Effector CD4-positive, alpha-beta T cell (primary cell): ENCODE measurements around the gene POT1.
"Not testable (repeated sequence)": the region's sequence is repeated elsewhere in the genome, so short reads cannot be mapped to it uniquely, and the experiment has no call there.

Experiments used
- DNase-seq: peaks from one replicate; pipeline ENCODE4 v3.0.0-alpha.2; 2020
- total RNA-seq: gene quantifications from one replicate; lab custom pipeline; 2026; lab: John Stamatoyannopoulos, UW

POT1 gene, protein sequence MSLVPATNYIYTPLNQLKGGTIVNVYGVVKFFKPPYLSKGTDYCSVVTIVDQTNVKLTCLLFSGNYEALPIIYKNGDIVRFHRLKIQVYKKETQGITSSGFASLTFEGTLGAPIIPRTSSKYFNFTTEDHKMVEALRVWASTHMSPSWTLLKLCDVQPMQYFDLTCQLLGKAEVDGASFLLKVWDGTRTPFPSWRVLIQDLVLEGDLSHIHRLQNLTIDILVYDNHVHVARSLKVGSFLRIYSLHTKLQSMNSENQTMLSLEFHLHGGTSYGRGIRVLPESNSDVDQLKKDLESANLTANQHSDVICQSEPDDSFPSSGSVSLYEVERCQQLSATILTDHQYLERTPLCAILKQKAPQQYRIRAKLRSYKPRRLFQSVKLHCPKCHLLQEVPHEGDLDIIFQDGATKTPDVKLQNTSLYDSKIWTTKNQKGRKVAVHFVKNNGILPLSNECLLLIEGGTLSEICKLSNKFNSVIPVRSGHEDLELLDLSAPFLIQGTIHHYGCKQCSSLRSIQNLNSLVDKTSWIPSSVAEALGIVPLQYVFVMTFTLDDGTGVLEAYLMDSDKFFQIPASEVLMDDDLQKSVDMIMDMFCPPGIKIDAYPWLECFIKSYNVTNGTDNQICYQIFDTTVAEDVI
- 31.9 reads per million, percentile 58 among the genes with 10 or more reads in this experiment for total RNA-seq

DNA sequence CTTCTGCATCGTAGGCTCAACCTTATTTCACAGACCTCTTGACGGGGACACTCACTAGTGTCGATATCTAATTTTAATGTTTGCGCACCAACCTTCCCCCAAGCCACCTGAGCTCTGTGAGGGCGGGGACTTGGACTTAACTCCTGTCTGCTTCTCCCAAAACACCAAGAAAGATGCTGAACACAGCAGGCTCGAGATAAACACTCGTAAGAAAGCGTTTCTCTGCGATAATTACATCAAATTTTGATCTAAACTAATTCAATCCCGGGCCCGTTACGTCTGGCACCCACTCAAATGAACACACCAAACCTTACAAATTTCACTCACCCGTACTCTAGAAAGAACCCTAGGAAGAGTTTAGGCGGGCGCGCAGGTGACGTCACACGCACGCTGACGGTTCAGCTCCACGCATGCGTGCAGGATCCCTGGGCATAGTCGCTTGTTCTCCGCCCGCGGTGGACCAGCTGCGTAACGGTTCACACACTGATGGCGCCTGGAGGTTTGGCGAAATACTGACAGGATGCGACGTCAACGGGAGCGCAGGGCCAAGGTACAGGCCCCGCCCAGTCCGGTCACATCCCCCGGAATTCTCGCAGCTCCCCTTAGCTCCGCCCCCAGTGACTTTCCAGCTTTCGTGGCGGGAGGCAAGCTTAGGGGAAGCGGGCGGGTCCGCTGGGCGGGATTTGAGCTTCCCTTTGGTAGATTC, at the start of gene POT1:
Gene POT1, minus strand, starts transcription at position 359 of the 706 bp plus-strand sequence. CDS start 32,652 bp downstream, outside the sequence.
- DNase-seq: peak; percentile 96

DNA sequence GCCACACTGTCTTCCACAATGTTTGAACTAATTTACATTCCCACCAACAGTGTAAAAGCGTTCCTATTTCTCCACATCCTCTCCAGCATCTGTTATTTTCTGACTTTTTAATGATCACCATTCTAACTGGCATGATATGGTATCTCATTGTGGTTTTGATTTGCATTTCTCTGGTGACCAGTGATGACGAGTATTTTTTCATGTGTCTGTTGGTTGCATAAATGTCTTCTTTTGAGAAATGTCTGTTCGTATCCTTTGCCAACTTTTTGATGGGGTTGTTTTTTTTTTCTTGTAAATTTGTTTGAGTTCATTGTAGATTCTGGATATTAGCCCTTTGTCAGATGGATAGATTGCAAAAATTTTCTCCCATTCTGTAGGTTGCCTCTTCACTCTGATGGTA, 45.5 kb upstream of the POT1 start:
- not testable (repeated sequence) for DNase-seq

DNA sequence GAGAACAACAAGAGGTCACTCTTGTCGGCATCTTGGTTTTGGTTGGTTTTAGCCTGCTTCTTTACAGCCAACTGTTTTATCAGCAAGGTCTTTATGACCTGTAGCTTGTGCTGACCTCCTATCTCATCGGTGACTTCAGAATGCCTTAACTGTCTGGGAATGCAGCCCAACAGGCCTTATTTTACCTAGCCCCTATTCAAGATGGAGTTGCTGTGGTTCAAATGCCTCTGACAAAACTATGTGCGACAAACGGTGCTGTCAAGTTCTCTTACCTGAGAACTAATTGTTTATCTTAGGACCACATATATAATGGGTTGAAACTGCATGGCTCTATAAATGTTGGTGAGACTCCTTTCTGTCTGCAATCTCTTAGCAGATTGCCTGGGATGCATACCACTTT, 35.9 kb upstream of the POT1 start:
- DNase-seq: no peak

DNA sequence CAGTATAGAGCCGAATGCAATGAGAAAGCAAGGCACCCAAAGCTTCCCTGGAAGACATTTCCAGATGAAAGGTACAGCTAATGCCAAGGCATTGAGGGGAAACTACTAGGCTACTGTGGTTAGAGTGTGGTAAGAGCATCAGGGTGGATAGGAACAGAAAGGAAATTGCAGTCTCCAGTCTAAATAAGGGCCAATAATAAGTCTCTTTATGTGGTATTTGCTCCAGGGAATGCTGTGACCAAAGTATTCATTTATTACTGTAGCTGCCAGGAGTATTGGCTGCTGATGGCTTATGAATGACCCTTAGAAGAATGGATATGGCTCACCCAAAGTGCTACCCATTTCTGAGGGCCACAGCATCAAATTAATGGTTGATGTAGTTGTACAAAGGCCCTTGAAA, 30.1 kb upstream of the POT1 start:
- DNase-seq: no peak

DNA sequence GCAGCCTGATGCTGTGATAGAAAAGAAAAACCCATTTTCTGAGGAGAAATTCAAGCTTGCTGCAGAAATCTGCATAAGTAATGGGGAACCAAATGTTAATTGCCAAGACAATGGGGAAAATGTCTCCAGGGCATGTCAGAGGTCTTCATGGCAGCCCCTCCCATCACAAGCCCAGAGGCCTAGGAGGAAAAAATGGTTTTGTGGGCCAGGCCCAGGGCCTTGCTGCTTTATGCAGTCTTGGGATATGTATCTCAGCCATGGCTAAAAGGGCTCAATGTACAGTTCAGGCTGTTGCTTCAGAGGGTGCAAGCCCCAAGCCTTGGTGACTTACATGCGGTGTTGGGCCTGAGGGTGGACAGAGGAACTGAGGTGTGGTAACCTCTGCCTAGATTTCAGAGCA, 28.3 kb upstream of the POT1 start:
- not testable (repeated sequence) for DNase-seq

DNA sequence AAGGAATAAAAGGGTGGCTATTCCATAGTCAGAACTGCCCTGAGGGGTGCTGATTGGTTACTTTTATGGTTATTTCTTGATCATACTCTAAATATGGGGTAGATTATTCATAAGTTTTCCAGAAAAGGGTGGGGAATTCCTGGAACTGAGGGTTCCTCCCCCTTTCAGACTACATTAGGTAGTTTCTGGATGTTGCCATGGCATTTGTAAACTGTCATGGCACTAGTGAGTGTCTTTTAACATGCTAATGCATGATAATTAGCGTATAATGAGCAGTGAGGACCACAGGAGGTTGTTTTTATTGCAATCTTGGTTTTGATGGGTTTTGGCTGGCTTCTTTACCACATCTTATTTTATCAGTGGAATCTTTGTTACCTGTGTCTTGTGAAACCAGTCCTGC, 26.5 kb upstream of the POT1 start:
- DNase-seq: no peak

DNA sequence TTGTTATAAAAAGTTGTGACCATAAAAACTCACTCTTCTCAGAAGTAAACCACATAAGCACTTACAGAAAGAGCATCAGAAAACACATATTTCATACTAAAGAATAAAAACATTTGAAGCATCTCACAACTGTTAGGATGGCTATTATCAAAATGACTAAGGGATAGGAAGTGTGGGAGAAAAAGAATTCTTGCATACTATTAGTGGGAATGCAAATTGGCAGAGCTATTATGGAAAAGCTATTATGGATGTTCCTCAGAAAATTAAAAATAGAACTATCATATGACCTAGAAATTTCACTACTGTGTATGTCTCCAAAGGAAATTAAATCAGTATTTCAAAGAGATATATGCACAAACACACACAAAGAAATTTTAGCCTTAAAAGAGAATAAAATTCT, 25.2 kb upstream of the POT1 start:
- no peak for DNase-seq

DNA sequence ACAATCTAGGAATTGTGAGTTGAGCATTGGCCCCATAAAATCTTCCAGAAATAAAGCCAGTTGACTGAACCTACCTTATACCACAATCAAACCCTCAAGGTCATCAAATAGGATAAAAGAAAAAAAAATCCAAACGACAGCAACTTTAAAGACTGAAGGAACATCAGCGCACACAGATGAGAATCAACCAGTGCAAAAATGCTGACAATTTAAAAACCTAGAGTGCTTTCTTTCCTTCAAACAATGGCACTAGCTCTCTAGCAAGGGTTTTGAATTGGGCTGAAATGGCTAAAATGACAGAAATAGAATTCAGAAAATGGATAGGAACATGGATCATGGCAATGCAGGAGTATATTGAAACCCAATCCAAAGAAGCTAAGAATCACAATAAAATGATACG, 16.1 kb upstream of the POT1 start:
- DNase-seq: no peak

DNA sequence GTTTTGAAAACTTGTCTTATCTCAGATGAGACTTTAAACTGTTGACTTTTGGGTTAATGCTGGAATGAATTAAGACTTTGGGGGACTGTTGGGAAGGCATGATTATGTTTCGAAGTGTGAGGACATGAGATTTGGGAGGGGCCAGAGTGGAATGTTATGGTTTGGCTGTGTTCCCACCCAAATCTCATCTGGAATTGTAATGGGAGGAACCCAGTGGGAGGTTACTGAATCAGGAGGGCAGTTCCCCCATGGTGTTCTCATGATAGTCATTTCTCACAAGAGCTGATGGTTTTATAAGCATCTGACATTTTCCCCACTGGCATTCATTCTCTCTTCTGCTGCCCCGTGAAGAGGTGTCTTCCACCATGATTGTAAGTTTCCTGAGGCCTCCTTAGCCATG, 13.8 kb upstream of the POT1 start:
- DNase-seq: no peak

DNA sequence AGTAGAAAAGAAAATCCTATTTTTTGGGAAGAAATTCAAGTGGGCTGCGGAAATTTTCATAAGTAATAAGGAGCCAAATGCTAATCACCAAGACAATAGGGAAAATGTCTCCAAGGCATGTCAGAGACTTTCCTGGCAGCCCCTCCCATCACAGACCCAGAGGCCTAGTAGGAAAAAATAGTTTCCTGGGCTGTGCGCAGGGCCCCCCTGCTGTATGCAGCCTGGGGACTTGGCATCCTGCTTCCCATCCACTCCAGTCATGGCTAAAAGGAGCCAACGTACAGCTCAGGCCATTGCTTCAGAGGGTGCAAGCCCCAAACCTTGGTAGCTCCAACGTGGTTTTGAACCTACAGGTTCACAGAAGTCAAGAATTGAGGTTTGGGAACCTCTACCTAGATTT, 12.8 kb upstream of the POT1 start:
- DNase-seq: no peak

DNA sequence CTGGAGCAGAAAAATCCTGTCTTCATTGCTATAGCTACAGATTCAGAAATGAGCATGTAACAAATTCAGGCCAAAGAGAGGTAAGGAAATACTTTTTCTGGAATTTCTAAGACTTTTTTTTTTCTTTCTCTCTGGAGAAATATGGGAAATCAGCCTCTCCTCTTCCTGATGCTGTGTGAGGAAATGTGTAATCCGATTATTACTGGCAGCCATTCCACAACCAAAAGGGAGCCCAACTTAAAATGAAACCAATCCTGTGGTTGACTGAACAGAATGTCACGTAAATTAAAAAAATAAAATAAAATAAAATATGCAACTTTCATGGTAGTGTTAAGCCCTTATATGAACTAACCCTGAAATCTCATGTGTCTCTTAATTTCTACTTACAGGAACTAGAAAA, 10.7 kb upstream of the POT1 start:
- no peak for DNase-seq

DNA sequence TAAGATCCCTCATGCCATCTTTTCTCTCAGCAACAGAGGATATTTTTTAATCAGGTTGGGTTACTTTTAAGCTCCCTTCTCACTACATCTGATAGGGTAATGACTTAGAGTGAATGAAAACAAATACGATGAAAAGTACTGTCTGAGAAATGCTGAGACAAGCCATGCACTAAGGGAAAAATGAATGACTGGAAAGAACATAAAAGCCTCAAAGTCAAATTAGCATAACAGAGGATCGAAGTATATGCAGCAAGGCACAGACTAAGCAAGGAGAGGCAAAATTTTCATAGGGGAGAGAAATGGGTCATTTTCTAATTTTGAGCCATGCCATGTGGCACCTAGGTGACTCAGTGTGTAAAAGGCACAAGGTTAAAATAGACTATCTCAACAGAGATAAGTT, 8.5 kb upstream of the POT1 start:
- DNase-seq: no peak

DNA sequence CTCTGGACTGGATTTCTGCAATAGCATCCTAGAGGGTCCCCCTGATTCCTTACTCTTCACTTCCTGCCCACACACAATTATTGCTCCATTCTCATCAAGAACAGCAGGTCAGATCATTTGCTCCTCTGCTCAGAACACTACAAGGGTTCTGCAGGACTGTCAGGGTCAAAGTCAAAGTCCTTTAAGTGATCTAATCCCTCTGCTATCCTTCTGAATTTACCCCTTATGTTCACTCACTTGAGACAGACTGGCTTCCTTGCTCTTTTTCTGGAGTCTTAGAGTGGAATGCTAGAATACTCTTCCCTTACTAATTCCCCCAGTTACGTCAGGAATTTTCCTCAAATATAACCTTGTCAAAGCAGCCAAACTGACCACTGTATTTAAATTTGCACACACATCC, 7.5 kb upstream of the POT1 start:
- no peak for DNase-seq

DNA sequence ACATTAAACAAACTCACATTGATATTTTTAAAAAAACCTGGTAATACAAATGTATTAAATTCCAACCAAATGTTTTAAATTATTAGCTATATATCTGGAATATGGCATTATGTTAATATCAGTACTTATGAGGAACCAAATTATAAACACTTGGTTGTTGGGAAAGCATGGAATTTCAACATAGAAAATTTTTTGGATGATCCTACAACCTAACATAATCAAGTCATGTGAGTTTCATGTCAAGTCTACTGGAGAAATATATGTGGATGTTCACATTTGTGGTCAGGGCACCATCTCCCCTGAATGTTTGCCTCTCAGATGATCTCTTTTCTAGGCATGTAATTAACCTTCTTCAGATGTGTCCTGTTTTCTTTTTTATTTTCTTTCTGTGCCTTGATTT, 5.2 kb upstream of the POT1 start:
- no peak for DNase-seq

DNA sequence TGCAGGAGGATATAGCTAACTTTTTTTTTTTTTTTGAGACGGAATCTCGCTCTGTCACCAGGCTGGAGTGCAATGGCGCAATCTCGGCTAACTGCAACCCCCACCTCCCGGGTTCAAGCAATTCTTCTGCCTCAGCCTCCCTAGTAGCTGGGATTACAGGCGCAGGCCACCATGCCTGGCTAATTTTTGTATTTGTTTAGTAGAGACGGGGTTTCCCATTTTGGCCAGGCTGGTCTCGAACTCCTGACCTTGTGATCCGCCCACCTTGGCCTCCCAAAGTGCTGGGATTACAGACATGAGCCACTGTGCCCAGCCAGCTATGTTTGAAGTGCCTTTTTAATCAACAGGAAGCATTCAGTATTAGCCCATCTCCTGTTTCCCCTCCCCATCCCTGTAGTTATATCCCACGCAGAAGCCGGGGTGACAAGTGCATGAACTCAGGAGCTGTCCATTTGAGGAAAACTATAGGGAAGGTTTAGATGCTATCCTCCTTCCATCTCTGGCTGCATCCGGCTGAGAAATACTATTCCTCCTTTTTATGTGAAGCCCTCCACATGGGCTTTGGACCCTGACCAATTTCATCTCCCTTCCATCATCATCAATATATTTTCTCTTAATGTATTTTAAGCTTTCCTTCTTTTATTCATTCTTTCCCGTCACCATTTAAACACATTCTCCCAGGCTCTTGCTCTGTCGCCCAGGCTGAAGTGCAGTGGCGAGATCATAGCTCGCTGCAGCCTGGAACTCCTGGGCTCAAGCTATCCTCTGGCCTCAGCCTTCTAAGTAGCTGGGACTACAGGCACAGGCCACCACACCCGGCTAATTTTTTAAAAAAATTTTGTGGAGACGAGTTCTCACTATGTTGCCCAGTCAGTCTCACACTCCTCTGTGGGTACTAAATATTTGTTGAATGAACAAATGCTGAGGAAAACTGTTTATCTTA, 1.3 kb upstream of the POT1 start:
- DNase-seq: no peak

DNA sequence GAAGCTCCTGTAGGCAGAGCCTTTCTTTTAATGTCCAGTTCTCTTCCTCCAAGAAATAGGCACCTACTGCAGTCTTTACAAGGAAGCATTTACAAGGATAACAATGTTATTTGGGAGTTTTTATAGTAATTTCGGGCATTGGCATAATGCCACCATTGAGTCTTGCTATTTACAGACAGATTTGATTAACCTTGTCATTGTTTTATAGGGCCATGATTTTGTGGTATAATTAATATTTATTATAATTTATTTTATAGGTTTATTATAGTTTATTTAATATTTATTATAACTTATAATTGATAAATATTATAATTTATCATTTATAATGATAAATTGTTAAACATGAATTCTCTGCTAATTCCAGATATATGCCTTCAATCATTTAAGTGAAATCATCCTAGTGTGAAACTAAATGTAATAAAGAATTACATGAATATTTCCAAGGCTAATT, 573 bp upstream of the POT1 start:
- DNase-seq: no peak

DNA sequence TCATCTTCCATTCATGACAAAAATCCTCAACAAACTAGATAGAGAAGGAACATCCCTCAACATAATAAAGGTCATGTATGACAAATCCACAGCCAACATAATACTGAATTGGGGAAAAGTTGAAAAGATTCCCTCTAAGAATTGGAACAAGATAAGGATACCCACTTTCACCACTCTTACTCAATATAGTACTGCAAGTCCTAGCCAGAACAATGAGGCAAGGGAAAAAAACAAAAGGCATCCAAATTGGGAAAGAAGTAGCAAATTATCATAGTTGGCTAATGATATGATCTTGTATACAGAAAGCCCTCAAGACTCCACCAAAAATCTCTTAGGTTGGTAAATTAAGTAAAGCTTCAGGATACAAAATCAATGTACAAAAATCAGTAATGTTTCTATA, 4.7 kb downstream of the POT1 start:
- no peak for DNase-seq

DNA sequence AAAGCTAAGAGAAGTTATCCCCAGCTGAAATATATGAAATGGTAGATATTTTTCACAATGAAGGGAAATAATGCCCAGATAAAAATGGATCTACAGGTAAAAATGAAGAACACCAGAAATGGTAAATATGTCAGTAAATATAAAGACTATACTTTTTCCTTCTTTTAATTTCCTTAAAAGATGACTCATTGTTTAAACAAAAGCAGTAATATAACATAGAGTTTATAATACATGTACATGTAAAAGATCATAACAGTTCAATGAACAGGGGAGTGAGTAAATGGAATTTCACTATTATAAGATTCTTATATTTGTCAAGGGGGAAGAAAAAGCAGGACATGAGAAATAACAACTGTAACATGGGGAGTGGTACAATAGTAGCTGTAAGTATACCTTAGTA, 7.4 kb downstream of the POT1 start:
- DNase-seq: no peak

DNA sequence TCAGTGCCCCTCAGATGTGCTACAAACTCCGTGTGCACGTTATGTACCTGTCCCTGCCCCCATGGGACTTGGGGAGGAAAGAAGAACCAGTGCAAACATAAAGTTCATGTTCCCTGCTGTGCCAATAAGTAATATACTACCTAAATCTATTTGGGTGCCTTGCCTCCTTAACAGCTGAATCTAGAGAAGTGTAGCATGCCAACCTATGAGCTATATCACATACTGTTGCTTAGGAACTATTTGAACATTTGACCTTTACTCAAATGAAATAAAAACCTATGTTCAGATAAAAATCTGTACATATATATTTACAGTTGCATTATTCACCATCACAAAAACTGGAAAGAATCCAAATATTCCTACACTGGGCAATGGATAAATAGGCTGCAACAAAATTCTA, 9.8 kb downstream of the POT1 start:
- DNase-seq: no peak

DNA sequence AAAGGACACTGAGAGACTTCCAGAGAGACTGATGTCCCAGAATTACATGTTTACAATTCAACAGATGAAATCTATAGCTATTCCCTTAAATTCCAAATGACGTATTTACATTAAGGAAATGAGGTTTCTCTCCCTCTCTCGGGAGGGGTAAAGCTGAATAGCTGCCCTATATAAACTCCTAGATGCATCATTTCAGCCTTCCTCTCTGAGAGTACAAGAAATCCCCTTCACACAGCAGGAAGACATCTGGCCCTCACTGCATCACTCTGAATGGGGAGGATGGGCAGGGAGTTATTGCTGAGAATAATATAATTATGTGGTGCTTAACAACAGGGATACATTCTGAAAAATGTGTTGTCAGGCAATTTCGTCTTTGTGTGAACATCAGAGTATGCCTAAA, 11.0 kb downstream of the POT1 start:
- no peak for DNase-seq

DNA sequence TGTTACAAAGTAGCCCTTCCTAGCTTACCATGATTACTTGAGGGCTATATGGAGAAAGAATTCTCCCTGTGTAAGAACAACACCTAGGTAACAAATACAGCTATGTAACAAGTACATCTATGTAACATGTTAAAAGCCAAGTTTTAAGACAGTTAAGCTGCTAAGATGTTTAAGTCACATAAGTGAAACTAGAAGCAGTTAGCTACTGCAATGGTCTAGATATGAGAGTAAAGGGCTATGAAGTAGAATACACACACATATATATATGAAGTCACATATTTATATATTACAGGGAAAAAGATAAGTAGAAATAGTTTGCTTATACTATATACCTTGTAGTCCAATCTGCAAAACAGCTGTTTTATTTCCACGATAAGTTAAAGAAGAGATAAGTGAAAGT, 14.4 kb downstream of the POT1 start:
- no peak for DNase-seq

DNA sequence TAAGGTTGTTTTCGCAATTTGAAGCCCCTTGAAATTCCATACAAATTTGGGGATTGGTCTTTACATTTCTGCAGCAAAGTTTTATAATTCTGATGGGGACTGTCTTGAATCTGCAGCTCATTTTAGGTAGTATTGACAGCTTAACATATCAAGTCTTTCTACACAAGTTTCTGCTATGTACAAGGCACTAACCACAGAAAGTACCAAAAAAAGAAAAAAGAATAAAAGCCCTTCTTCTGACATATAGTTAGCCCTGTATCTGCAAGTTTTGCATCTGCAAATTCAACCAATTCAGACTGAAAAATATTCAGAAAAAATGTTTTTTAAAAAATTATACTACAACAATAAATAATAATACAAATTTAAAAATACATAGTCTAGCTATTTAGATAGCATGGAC, 15.3 kb downstream of the POT1 start:
- DNase-seq: no peak

DNA sequence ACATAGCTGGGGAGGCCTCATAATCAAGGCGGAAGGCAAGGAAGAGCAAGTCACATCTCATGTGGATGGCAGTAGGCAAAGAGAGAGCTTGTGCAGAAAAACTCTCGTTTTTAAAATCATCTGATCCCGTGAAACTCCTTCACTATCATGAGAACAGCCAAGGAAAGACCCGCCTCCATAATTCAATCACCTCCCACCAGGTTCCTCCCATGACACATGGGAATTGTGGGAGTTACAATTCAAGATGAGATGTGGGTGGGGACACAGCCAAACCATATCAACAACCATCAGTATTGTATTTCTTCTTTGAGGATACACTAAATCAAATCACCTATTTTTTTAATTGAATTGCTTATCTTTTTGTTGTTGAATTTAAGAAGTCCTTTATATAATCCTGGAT, 16.7 kb downstream of the POT1 start:
- no peak for DNase-seq
